Measurements from ENCODE around the gene DOCK3. TPM values are rescaled to one million over a fixed set of nuclear protein-coding genes. Genes with fewer than 3 reads are reported as not detected.

The DOCK3 gene
- total RNA-seq, 1 experiment from 2014 or later = 0.04 TPM

DNA sequence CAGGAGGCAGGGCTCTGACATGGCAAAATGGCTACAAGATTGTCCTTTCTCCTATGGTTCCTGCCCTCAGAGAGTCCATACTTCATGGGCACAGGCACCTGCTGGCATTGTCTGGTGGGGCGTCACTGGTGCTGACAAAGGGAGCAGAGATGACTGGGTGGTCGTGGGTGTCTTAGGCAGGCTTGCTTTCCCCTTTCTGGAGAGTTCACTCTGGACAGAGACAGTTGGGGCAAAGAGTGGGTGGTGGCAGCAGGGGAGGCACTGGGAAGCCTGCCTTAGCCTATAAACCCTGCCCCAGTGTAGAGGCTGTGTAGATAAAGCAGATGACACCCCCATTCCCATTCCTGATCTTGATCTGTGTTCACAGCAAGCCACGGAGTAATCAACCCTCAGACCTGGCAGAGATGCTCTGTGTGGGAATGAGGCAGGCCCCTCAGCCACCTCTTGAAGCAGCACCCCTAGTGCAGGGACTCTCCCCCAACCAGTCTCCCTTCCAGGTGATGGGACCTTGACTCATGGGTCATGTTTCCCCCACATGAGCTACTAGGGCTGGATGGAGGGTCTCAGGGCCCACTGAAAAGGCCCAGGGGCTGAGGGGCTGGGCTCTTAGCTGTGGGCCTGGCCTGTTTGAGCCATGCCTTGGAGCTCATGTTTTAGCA lies 20.7 kb upstream of the DOCK3 start:
- no peaks in the 10 kb centered on the region for H3K36me3 ChIP-seq (ENCODE audit: insufficient read depth, low read length)
- H3K9me3 ChIP-seq (ENCODE audit: low read length) = no peaks in the 10 kb centered on the region
- no peak overlapping the region for H3K4me3 ChIP-seq (ENCODE audit: low read length)
- H3K27ac ChIP-seq (ENCODE audit: low read length) = no peak overlapping the region
- H3K4me2 ChIP-seq (ENCODE audit: low read depth, low read length, poor library complexity, severe bottlenecking) = no peak overlapping the region
- H3K27me3 ChIP-seq (ENCODE audit: low read length) = no peaks in the 10 kb centered on the region
- H3K4me1 ChIP-seq (ENCODE audit: low read length) = no peaks in the 10 kb centered on the region
- no peaks in the 10 kb centered on the region for H3K79me2 ChIP-seq (ENCODE audit: low read length)
- no peak for DNase-seq
- H3K9me2 ChIP-seq (replicated peaks; ENCODE audit: insufficient read depth, low read length) = no peaks in the 10 kb centered on the region
- no peak overlapping the region for H3K9ac ChIP-seq (ENCODE audit: low read length)
- H4K20me1 ChIP-seq (ENCODE audit: insufficient read depth, low read depth, low read length) = 0 out of 2 replicates have a peak, but pooled peaks cover 3% of the 10 kb centered on the region
- H2AFZ ChIP-seq (ENCODE audit: low read length) = no peak overlapping the region

DNA sequence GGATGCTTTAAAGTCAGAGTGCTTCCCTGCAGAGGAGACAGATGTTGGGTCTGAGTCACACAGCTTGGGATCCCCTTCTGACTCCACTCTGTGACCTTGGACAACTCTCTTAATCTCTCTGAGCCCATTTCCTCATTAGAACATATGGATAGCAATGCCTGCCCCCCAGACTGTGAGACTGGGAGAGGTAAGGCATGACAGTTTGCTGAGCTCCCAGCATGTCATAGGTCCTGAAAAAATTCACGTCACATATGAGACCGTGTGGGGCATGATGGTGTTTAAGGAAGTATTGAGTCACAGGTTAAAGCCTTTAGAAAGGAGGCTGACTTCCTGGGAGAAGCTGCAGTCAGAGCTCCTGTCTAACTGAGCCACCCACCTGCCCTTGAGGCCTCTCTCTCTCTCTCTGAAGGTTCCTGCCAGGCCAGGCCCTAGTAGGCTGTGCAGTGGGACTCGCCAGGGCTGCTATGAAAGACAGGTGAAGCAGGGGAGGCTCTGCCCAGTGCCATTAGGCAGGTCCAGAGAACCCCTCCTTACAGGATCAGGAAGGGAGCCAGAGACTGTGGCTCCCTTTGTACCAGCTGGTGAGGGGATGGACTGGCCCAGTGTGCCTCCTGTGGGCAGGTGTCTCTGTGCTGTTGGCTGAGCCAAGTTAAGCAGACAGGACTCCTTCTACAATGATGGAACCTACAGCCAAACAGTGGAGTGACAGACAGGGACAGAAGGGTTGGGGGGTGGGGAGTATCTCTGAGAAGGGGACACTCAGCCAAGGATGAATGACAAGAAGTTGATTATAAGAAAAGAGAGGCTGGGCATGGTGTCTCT lies 19.5 kb upstream of the DOCK3 start:
- H3K27ac ChIP-seq (ENCODE audit: low read length) = no peak overlapping the region
- no peaks in the 10 kb centered on the region for H3K4me1 ChIP-seq (ENCODE audit: low read length)
- no peak overlapping the region for H2AFZ ChIP-seq (ENCODE audit: low read length)
- no peak overlapping the region for H3K9ac ChIP-seq (ENCODE audit: low read length)
- no peak overlapping the region for H3K4me3 ChIP-seq (ENCODE audit: low read length)
- no peak for DNase-seq
- H4K20me1 ChIP-seq (ENCODE audit: insufficient read depth, low read depth, low read length) = no peaks in the 10 kb centered on the region
- H3K9me2 ChIP-seq (replicated peaks; ENCODE audit: insufficient read depth, low read length) = no peaks in the 10 kb centered on the region
- no peaks in the 10 kb centered on the region for H3K79me2 ChIP-seq (ENCODE audit: low read length)
- H3K4me2 ChIP-seq (ENCODE audit: low read depth, low read length, poor library complexity, severe bottlenecking) = no peak overlapping the region
- H3K9me3 ChIP-seq (ENCODE audit: low read length) = no peaks in the 10 kb centered on the region
- no peaks in the 10 kb centered on the region for H3K36me3 ChIP-seq (ENCODE audit: insufficient read depth, low read length)
- no peaks in the 10 kb centered on the region for H3K27me3 ChIP-seq (ENCODE audit: low read length)

DNA sequence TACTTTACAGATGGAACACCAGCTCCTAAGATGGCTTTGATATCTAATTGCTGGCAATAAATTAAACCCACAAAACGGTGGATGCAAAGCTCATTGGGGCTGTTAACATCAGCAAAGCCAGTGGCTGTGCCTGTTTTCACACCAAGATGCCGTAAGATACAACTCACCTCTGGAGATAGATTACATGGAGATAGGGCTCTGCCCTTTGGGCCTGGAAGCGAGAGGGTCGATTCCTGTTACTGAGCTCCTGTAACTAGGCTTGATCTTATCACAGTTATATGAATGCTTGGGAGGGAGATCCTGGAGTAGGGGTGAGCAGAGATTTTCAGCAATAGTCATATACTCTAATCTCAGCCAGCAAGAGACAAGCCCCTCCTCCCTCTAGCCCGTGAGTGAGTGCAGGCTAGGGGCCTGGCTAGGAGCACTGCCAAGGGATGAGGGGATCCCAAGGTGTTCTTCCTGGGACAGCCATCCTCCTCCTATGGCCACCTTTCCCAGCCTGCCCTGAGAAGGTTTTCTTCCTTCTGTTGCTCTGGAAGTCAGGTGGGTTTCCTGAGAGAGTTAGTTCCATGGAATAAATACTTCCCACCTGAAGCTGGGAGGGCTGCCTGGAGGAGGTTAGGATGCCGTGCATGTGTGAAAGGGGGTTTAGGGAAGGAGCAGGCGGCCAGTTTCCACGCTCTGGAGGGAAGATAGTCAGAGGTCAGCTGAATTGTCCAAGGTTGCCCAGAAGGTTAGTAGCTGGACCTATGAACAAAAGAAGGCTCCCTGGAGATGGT lies 18.1 kb upstream of the DOCK3 start:
- Histone ChIP-seq H3K4me2 (ENCODE audit: low read depth, low read length, poor library complexity, severe bottlenecking) (no peak overlapping the region), H3K27me3 (ENCODE audit: low read length) (no peaks in the 10 kb centered on the region), H3K4me3 (ENCODE audit: low read length) (no peak overlapping the region), H3K27ac (ENCODE audit: low read length) (no peak overlapping the region), H3K79me2 (ENCODE audit: low read length) (no peaks in the 10 kb centered on the region), H3K9me3 (ENCODE audit: low read length) (no peaks in the 10 kb centered on the region), H3K9ac (ENCODE audit: low read length) (no peak overlapping the region), H3K9me2 (replicated peaks; ENCODE audit: insufficient read depth, low read length) (no peaks in the 10 kb centered on the region), H2AFZ (ENCODE audit: low read length) (no peak overlapping the region), H3K4me1 (ENCODE audit: low read length) (no peaks in the 10 kb centered on the region), H4K20me1 (ENCODE audit: insufficient read depth, low read depth, low read length) (no peaks in the 10 kb centered on the region), H3K36me3 (ENCODE audit: insufficient read depth, low read length) (no peaks in the 10 kb centered on the region)
- no peak for DNase-seq

DNA sequence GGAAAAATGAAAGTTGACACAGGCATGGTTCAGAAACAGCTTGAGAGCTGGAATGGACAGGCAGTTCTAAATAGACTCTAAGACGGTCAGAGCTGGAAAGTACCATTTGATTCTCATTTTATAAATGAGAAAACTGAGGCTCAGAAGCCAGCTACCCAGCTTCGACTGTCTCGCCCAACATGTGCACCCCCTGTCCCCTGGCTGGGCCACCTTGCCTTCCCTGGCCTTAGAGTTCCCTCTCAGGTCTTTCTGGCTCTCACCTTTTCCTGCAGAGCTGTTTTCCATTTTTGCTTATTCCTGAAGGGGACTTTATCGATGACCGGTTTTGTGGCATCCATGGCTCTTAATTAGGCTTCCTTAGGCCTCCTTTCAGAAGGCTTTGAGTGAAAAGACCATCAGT lies 17.3 kb upstream of the DOCK3 start:
- no peaks in the 10 kb centered on the region for H3K9me3 ChIP-seq (ENCODE audit: low read length)
- H3K9me2 ChIP-seq (replicated peaks; ENCODE audit: insufficient read depth, low read length) = no peaks in the 10 kb centered on the region
- no peak overlapping the region for H2AFZ ChIP-seq (ENCODE audit: low read length)
- H3K9ac ChIP-seq (ENCODE audit: low read length) = no peak overlapping the region
- no peak overlapping the region for H3K27ac ChIP-seq (ENCODE audit: low read length)
- no peaks in the 10 kb centered on the region for H3K4me1 ChIP-seq (ENCODE audit: low read length)
- no peaks in the 10 kb centered on the region for H4K20me1 ChIP-seq (ENCODE audit: insufficient read depth, low read depth, low read length)
- no peaks in the 10 kb centered on the region for H3K36me3 ChIP-seq (ENCODE audit: insufficient read depth, low read length)
- no peak for DNase-seq
- no peak overlapping the region for H3K4me2 ChIP-seq (ENCODE audit: low read depth, low read length, poor library complexity, severe bottlenecking)
- no peaks in the 10 kb centered on the region for H3K79me2 ChIP-seq (ENCODE audit: low read length)
- no peak overlapping the region for H3K4me3 ChIP-seq (ENCODE audit: low read length)
- H3K27me3 ChIP-seq (ENCODE audit: low read length) = no peaks in the 10 kb centered on the region

DNA sequence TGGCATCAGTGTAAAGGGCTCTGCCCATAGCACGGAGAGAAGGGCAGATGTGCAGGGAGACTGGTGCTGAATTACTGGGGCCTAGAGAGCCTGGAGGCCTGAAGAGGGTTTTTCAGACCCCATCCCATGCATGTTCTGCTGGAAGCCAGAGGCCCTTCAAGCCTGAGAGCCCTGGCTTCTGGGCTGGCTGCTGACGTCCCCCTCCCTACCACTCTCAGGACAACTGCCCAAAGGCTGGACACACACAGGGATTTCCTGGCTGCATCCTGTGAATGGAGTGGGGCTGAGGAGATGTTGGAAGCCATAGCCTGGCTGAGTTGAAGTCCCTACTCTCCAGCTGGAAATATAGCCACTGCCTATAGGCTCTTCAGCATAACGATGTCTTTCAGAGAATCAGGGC lies 16.9 kb upstream of the DOCK3 start:
- Histone ChIP-seq H3K27me3 (ENCODE audit: low read length) (no peaks in the 10 kb centered on the region), H4K20me1 (ENCODE audit: insufficient read depth, low read depth, low read length) (no peaks in the 10 kb centered on the region), H3K27ac (ENCODE audit: low read length) (no peak overlapping the region), H3K4me3 (ENCODE audit: low read length) (no peak overlapping the region), H3K79me2 (ENCODE audit: low read length) (no peaks in the 10 kb centered on the region), H3K9ac (ENCODE audit: low read length) (no peak overlapping the region), H3K4me1 (ENCODE audit: low read length) (no peaks in the 10 kb centered on the region), H2AFZ (ENCODE audit: low read length) (no peak overlapping the region), H3K36me3 (ENCODE audit: insufficient read depth, low read length) (no peaks in the 10 kb centered on the region), H3K9me3 (ENCODE audit: low read length) (no peaks in the 10 kb centered on the region), H3K9me2 (replicated peaks; ENCODE audit: insufficient read depth, low read length) (no peaks in the 10 kb centered on the region), H3K4me2 (ENCODE audit: low read depth, low read length, poor library complexity, severe bottlenecking) (no peak overlapping the region)
- DNase-seq = no peak

DNA sequence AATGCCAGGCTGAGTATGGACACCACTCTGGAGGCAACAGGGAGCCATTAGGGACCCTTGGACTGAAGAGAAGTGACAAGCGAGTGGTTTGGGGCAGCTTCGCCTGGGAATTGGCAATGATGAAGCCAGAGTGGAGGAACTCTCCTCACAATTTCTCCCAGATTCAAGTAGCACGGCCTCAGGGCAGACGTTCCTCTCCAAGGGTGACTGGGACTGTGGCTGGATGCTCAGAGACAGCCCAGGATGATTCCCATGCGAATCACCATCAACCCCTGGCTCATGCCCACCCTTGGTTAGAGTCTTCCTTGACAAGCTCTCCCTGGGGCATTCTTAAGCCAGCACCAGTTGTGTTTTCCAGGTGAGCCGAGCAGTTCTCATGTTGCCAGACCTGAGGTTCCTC lies 16.3 kb upstream of the DOCK3 start:
- no peak overlapping the region for H2AFZ ChIP-seq (ENCODE audit: low read length)
- no peak overlapping the region for H3K27ac ChIP-seq (ENCODE audit: low read length)
- H3K9me3 ChIP-seq (ENCODE audit: low read length) = no peaks in the 10 kb centered on the region
- no peaks in the 10 kb centered on the region for H3K79me2 ChIP-seq (ENCODE audit: low read length)
- no peaks in the 10 kb centered on the region for H4K20me1 ChIP-seq (ENCODE audit: insufficient read depth, low read depth, low read length)
- no peaks in the 10 kb centered on the region for H3K9me2 ChIP-seq (replicated peaks; ENCODE audit: insufficient read depth, low read length)
- no peaks in the 10 kb centered on the region for H3K4me1 ChIP-seq (ENCODE audit: low read length)
- H3K36me3 ChIP-seq (ENCODE audit: insufficient read depth, low read length) = no peaks in the 10 kb centered on the region
- H3K4me3 ChIP-seq (ENCODE audit: low read length) = no peak overlapping the region
- no peak for DNase-seq
- no peaks in the 10 kb centered on the region for H3K27me3 ChIP-seq (ENCODE audit: low read length)
- no peak overlapping the region for H3K4me2 ChIP-seq (ENCODE audit: low read depth, low read length, poor library complexity, severe bottlenecking)
- no peak overlapping the region for H3K9ac ChIP-seq (ENCODE audit: low read length)

DNA sequence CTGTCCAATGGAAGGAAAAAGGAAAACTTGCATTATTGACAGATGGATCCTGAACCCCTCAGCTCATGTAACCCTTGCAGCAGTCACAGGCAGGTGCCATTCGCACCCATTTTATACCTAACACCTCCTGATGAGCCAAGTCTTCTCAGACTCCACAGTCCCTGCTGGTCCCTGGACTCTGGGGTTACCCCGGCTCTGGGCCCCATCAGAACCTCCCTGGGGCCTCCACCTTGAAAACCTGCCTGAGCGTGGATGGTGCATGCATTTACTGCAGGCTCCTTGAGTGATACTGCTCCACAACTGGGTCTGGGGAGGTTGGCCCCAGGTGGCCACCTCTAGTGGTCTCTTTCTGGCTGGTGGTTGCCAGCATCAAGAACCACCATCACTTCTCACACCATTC lies 15.9 kb upstream of the DOCK3 start:
- Histone ChIP-seq H3K9me3 (ENCODE audit: low read length) (no peaks in the 10 kb centered on the region), H2AFZ (ENCODE audit: low read length) (no peak overlapping the region), H3K4me2 (ENCODE audit: low read depth, low read length, poor library complexity, severe bottlenecking) (no peak overlapping the region), H4K20me1 (ENCODE audit: insufficient read depth, low read depth, low read length) (no peaks in the 10 kb centered on the region), H3K79me2 (ENCODE audit: low read length) (no peaks in the 10 kb centered on the region), H3K9me2 (replicated peaks; ENCODE audit: insufficient read depth, low read length) (no peaks in the 10 kb centered on the region), H3K9ac (ENCODE audit: low read length) (no peak overlapping the region), H3K27ac (ENCODE audit: low read length) (no peak overlapping the region), H3K36me3 (ENCODE audit: insufficient read depth, low read length) (no peaks in the 10 kb centered on the region), H3K27me3 (ENCODE audit: low read length) (no peaks in the 10 kb centered on the region), H3K4me3 (ENCODE audit: low read length) (no peak overlapping the region), H3K4me1 (ENCODE audit: low read length) (no peaks in the 10 kb centered on the region)
- DNase-seq = no peak

DNA sequence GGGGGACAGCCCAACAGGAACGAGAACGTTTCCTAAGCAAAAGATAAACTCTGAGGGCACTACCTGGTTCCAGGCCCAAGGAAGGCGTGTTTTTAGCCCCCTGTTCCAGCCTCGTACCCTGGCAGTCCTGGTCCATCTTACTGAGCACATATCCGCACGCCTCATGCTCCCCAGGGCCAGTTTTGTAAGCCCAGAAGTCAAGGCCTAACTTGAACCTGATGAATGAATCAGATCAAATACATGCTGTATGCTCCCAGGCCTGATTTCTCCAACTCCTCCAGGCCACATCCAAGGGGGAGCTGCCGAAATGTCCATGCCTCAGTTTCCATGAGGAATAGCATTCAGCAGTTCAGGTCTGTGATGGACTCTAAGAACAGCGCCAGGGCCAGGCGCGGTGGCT lies 14.3 kb upstream of the DOCK3 start:
- no peak overlapping the region for H3K4me3 ChIP-seq (ENCODE audit: low read length)
- no peaks in the 10 kb centered on the region for H3K4me1 ChIP-seq (ENCODE audit: low read length)
- no peaks in the 10 kb centered on the region for H3K36me3 ChIP-seq (ENCODE audit: insufficient read depth, low read length)
- no peaks in the 10 kb centered on the region for H4K20me1 ChIP-seq (ENCODE audit: insufficient read depth, low read depth, low read length)
- no peaks in the 10 kb centered on the region for H3K9me3 ChIP-seq (ENCODE audit: low read length)
- no peak overlapping the region for H2AFZ ChIP-seq (ENCODE audit: low read length)
- H3K9ac ChIP-seq (ENCODE audit: low read length) = no peak overlapping the region
- no peaks in the 10 kb centered on the region for H3K9me2 ChIP-seq (replicated peaks; ENCODE audit: insufficient read depth, low read length)
- no peak for DNase-seq
- H3K4me2 ChIP-seq (ENCODE audit: low read depth, low read length, poor library complexity, severe bottlenecking) = no peak overlapping the region
- H3K79me2 ChIP-seq (ENCODE audit: low read length) = no peaks in the 10 kb centered on the region
- no peak overlapping the region for H3K27ac ChIP-seq (ENCODE audit: low read length)
- H3K27me3 ChIP-seq (ENCODE audit: low read length) = no peaks in the 10 kb centered on the region
